IMR-90 (cell line): Measurements from ENCODE around the gene PEX5L.

Source experiments
- MAFK ChIP-seq: IDR thresholded peaks from 2 replicates; pipeline ENCODE4 v1.6.1; 2012; ENCODE audit warnings: low read depth, low read length, improper control_type of control experiment
- RFX5 ChIP-seq: IDR thresholded peaks from 2 replicates; pipeline ENCODE4 v1.8.0; 2012; ENCODE audit warnings: low read depth, mild to moderate bottlenecking, low read length, moderate library complexity
- TF ChIP-seq, protein P1 (sequence below): conservative IDR thresholded peaks from 2 replicates; pipeline ENCODE4 v1.5.1; 2012; ENCODE audit warnings: mild to moderate bottlenecking, low read depth, low read length, improper control_type of control experiment

GRCh38 chr3:179837374-179837773 lies 199.4 kb downstream of the PEX5L start:
- TF ChIP-seq, protein P1, sequence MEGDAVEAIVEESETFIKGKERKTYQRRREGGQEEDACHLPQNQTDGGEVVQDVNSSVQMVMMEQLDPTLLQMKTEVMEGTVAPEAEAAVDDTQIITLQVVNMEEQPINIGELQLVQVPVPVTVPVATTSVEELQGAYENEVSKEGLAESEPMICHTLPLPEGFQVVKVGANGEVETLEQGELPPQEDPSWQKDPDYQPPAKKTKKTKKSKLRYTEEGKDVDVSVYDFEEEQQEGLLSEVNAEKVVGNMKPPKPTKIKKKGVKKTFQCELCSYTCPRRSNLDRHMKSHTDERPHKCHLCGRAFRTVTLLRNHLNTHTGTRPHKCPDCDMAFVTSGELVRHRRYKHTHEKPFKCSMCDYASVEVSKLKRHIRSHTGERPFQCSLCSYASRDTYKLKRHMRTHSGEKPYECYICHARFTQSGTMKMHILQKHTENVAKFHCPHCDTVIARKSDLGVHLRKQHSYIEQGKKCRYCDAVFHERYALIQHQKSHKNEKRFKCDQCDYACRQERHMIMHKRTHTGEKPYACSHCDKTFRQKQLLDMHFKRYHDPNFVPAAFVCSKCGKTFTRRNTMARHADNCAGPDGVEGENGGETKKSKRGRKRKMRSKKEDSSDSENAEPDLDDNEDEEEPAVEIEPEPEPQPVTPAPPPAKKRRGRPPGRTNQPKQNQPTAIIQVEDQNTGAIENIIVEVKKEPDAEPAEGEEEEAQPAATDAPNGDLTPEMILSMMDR: 0 out of 2 replicates have a peak, but pooled peaks have one; percentile 6
- TF ChIP-seq MAFK: no peak
- no peak for TF ChIP-seq RFX5
